Endodermal cell (in vitro differentiated cells): Measurements from ENCODE around the gene PEDS1. TPM values are rescaled to one million over a fixed set of nuclear protein-coding genes. Genes with fewer than 3 reads are reported as not detected.
A peak's percentile ranks its signal among the peaks of the same experiment; 100 is the strongest.
"Not testable (repeated sequence)": the region's sequence is repeated elsewhere in the genome, so short reads cannot be mapped to it uniquely, and the experiment has no call there.

ENCODE experiments used
- DNase-seq: peaks from one replicate; pipeline ENCODE4 v3.0.0-alpha.2; 2017
- H3K27ac ChIP-seq: 2 replicates; pipeline ENCODE4 v1.5.1; 2013; ENCODE audit warnings: mild to moderate bottlenecking, low read depth, low read length, moderate library complexity
- H3K27me3 ChIP-seq: 2 replicates; pipeline ENCODE4 v1.6.1; 2013; ENCODE audit warnings: mild to moderate bottlenecking, low read length, moderate library complexity; ENCODE audit not compliant: insufficient read depth, control insufficient read depth, poor library complexity, severe bottlenecking
- H3K36me3 ChIP-seq: 2 replicates; pipeline ENCODE4 v1.7.0; 2013; ENCODE audit warnings: mild to moderate bottlenecking, low read length, moderate library complexity; ENCODE audit not compliant: control insufficient read depth, insufficient read depth
- H3K4me1 ChIP-seq: one replicate; pipeline ENCODE4 v1.7.0; 2013; ENCODE audit warnings: low read length; ENCODE audit not compliant: control insufficient read depth, insufficient read depth
- H3K4me3 ChIP-seq: 2 replicates; pipeline ENCODE4 v1.5.1; 2013; ENCODE audit warnings: mild to moderate bottlenecking, low read length, moderate library complexity
- H3K9ac ChIP-seq: 2 replicates; pipeline ENCODE4 v1.6.1; 2013; ENCODE audit warnings: mild to moderate bottlenecking, low read length, moderate library complexity; ENCODE audit not compliant: poor library complexity, severe bottlenecking; ENCODE audit errors: extremely low read depth
- H3K9me3 ChIP-seq: 2 replicates; pipeline ENCODE4 v1.6.1; 2013; ENCODE audit warnings: mild to moderate bottlenecking, low read length, moderate library complexity; ENCODE audit not compliant: control insufficient read depth
- H3K27ac Mint-ChIP-seq: 2 replicates; pipeline ENCODE4 v1.8.0; 2020; ENCODE audit warnings: mixed read lengths
- H3K27me3 Mint-ChIP-seq: 2 replicates; pipeline ENCODE4 v1.8.0; 2021; ENCODE audit warnings: mild to moderate bottlenecking, mixed read lengths; ENCODE audit not compliant: insufficient read depth
- H3K36me3 Mint-ChIP-seq: 2 replicates; pipeline ENCODE4 v1.8.0; 2020; ENCODE audit warnings: low read depth, mixed read lengths
- H3K4me1 Mint-ChIP-seq: 2 replicates; pipeline ENCODE4 v1.8.0; 2020; ENCODE audit warnings: mixed read lengths
- H3K4me3 Mint-ChIP-seq: 2 replicates; pipeline ENCODE4 v1.8.0; 2020; ENCODE audit warnings: mild to moderate bottlenecking, moderate library complexity, mixed read lengths
- H3K9me3 Mint-ChIP-seq: 2 replicates; pipeline ENCODE4 v1.8.0; 2020; ENCODE audit warnings: mild to moderate bottlenecking, mixed read lengths
- WGBS, 2 experiments: methylation state at CpG; one replicate each; pipeline versions ENCODE4 v1.1.5 to v1.1.7; 2013; ENCODE audit warnings: missing lambda C conversion rate in 2 of 2, mixed read lengths in 1 of 2; ENCODE audit not compliant: insufficient coverage in 1 of 2, insufficient read length in 1 of 2; 5-methylcytosine and 5-hydroxymethylcytosine counted together
- total RNA-seq, 2 donors: library from RNA; stranded (reverse); fragmentation: NEBNext Ultra II Directional in 1 of 2; extraction: Animal tissue kit (Norgen Biotek cat#: 25700) in 1 of 2; gene quantifications; 2 replicates in 1 of 2; 3 replicates in 1 of 2; pipeline ENCODE4 v1.2.1, GENCODE V29; 2021
- TF ChIP-seq, protein P1 (sequence below): fragments of 200-600 bp; sonication (generic); conservative IDR thresholded peaks from 2 replicates; pipeline ENCODE4 v1.5.0; 2021; ENCODE audit warnings: antibody characterized with exemption, mild to moderate bottlenecking

PEDS1 gene
- total RNA-seq, 2 donors from 2014 or later, result 28.0 to 30.9 TPM

DNA sequence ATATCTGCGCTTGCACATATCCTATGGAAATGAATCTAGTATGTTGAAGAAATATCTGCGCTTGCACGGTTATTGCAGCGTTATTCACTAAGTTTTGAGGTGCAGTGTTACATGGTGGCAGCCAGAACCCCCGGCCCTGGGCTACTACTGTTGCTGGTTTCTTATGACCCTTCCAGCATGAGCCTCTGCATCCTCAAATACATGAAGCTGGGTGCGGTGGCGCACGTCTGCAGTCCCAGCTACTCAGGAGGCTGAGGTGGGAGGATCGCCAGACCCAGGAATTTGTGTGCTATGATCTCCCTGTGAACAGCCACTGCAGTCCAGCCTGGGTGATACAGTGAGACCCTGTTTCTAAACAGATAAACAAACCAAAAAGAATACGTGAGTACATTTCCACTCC, 27.8 kb upstream of the PEDS1 start:
- H3K4me3 Mint-ChIP-seq, result no peak overlapping the region
- H3K4me3 ChIP-seq, result no peak overlapping the region
- no peaks in the 10 kb centered on the region for H3K4me1 Mint-ChIP-seq
- no peak overlapping the region for H3K27ac ChIP-seq
- H3K27me3 Mint-ChIP-seq, result peaks cover 13% of the 10 kb centered on the region
- H3K9me3 ChIP-seq, result no peaks in the 10 kb centered on the region
- 94 to 95% methylated on average over 8 to 10 of the region's 10 CpGs for WGBS, 2 experiments
- H3K36me3 Mint-ChIP-seq, result peaks cover 1% of the 10 kb centered on the region
- no peaks in the 10 kb centered on the region for H3K27me3 ChIP-seq
- no peak overlapping the region for H3K27ac Mint-ChIP-seq
- H3K9ac ChIP-seq, result no peak overlapping the region
- no peak for DNase-seq
- TF ChIP-seq, protein P1, sequence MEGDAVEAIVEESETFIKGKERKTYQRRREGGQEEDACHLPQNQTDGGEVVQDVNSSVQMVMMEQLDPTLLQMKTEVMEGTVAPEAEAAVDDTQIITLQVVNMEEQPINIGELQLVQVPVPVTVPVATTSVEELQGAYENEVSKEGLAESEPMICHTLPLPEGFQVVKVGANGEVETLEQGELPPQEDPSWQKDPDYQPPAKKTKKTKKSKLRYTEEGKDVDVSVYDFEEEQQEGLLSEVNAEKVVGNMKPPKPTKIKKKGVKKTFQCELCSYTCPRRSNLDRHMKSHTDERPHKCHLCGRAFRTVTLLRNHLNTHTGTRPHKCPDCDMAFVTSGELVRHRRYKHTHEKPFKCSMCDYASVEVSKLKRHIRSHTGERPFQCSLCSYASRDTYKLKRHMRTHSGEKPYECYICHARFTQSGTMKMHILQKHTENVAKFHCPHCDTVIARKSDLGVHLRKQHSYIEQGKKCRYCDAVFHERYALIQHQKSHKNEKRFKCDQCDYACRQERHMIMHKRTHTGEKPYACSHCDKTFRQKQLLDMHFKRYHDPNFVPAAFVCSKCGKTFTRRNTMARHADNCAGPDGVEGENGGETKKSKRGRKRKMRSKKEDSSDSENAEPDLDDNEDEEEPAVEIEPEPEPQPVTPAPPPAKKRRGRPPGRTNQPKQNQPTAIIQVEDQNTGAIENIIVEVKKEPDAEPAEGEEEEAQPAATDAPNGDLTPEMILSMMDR, result no peak
- H3K36me3 ChIP-seq, result no peaks in the 10 kb centered on the region
- no peaks in the 10 kb centered on the region for H3K4me1 ChIP-seq
- H3K9me3 Mint-ChIP-seq, result no peaks in the 10 kb centered on the region

DNA sequence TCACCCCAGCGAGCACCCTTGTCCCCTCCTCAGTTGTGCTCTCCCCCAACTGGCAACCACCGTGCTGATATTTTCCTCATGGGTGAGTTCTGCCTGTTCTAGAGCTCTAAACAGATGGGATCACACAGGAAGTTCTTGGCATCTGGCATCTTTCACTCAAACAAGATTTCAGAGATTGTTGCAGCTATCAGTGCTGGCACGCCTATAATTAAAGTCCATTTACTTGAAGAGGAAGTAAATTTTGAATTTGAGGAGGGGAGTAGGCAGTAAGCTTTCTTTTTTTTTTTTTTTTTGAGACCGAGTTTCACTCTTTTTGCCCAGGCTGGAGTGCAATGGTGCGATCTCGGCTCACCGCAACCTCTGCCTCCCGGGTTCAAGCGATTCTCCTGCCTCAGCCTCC, 25.1 kb upstream of the PEDS1 start:
- H3K27me3 ChIP-seq, H3K9me3 Mint-ChIP-seq, H3K9ac ChIP-seq, H3K4me1 ChIP-seq, H3K4me3 Mint-ChIP-seq, H3K36me3 Mint-ChIP-seq, H3K27ac ChIP-seq, H3K9me3 ChIP-seq, H3K27me3 Mint-ChIP-seq, H3K4me1 Mint-ChIP-seq, H3K36me3 ChIP-seq, DNase-seq, H3K4me3 ChIP-seq: not testable (repeated sequence)
- peak overlapping the region; percentile 62 for H3K27ac Mint-ChIP-seq
- WGBS, 2 experiments, result 94 to 95% methylated on average over 2 to 9 of the region's 9 CpGs

DNA sequence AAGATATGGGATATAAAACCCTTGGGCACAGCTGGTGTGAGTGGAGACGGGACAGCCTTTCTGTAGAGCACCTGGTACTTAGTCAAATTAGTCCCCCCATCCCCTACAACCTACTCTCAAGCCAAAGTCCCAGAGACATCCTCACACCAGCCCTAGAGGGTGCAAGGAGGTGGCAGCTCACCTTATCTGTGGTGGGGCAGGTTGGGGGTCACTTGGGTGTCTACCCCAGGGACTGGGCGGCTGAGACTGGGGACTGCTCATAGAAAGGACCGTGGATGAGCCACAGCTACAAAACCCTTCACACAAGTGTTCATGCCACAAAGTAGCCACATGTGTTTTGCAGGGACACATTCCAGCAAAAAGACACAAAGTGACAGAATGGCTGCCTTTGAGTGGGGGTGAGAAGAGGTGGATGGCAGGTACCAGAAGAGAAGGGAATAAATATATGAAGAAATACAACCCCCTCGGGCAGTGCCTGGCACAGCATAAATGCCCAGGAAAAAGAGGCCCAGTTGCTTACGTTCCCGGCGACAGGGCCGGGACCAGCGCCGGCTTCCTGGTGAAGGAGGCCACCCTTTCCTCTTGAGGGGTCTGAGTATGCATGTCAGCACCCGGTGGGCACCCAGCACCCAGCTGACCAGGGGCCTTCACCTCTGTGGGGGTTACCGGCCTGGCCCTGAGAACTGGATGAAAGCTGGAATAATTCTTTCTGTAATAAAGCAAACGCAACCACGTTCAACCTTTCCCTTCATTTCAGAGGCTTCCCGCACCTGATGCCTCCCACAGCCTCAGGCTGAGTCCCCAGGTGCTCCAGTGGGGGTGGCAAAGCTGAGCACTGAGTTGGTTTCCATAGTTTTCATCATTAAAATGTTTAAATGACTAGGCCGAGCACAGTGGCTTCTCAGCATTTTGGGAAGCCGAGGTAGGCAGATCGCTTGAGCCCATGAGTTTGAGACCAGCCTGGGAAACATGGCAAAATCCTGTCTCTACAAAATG, 22.7 kb upstream of the PEDS1 start:
- Histone ChIP-seq H3K9ac (no peak overlapping the region), H3K4me1 (no peaks in the 10 kb centered on the region), H3K9me3 (no peaks in the 10 kb centered on the region), H3K27ac (no peak overlapping the region), H3K27me3 (no peaks in the 10 kb centered on the region), H3K4me3 (no peak overlapping the region), H3K36me3 (no peaks in the 10 kb centered on the region)
- WGBS, 2 experiments, result 93% methylated on average over 15 to 18 of the region's 18 CpGs
- no peak overlapping the region for H3K4me3 Mint-ChIP-seq
- peaks cover 8% of the 10 kb centered on the region for H3K4me1 Mint-ChIP-seq
- no peak overlapping the region for H3K27ac Mint-ChIP-seq
- TF ChIP-seq, protein P1, result no peak
- H3K9me3 Mint-ChIP-seq, result no peaks in the 10 kb centered on the region
- DNase-seq, result no peak
- peaks cover 1% of the 10 kb centered on the region for H3K36me3 Mint-ChIP-seq
- no peaks in the 10 kb centered on the region for H3K27me3 Mint-ChIP-seq
